Measurements from ENCODE around the gene SMIM35.

Gene SMIM35

GRCh38 chr11:118042796-118043195, 44.0 kb downstream of the SMIM35 start:
- Histone ChIP-seq H3K79me2 (ENCODE audit: low read length) (no peaks in the 10 kb centered on the region), H3K27me3 (ENCODE audit: low read depth, low read length) (no peaks in the 10 kb centered on the region), H4K20me1 (ENCODE audit: insufficient read depth, low read length) (no peaks in the 10 kb centered on the region), H3K9me3 (ENCODE audit: insufficient read depth, low read length) (no peaks in the 10 kb centered on the region), H3K4me3 (ENCODE audit: low read length) (no peak overlapping the region), H3K4me1 (ENCODE audit: low read length) (peaks cover 59% of the 10 kb centered on the region), H3K27ac (ENCODE audit: low read length) (peak overlapping the region; percentile 36), H3K9ac (ENCODE audit: low read length) (no peak overlapping the region), H2AFZ (ENCODE audit: low read depth, low read length) (peak overlapping the region; percentile 60), H3K36me3 (replicated peaks; ENCODE audit: low read depth, low read length) (no peaks in the 10 kb centered on the region), H3K4me2 (ENCODE audit: low read length) (no peak overlapping the region; the same call in 1 of the 2 replicates)
- TF ChIP-seq, protein P1, sequence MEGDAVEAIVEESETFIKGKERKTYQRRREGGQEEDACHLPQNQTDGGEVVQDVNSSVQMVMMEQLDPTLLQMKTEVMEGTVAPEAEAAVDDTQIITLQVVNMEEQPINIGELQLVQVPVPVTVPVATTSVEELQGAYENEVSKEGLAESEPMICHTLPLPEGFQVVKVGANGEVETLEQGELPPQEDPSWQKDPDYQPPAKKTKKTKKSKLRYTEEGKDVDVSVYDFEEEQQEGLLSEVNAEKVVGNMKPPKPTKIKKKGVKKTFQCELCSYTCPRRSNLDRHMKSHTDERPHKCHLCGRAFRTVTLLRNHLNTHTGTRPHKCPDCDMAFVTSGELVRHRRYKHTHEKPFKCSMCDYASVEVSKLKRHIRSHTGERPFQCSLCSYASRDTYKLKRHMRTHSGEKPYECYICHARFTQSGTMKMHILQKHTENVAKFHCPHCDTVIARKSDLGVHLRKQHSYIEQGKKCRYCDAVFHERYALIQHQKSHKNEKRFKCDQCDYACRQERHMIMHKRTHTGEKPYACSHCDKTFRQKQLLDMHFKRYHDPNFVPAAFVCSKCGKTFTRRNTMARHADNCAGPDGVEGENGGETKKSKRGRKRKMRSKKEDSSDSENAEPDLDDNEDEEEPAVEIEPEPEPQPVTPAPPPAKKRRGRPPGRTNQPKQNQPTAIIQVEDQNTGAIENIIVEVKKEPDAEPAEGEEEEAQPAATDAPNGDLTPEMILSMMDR (IDR thresholded peaks at IDR 0.05; ENCODE audit: low read depth, low read length): no peak
- TF ChIP-seq EZH2phosphoT487 (IDR thresholded peaks at IDR 0.05; ENCODE audit: low read depth): no peak

GRCh38 chr11:118042141-118042540, 44.6 kb downstream of the SMIM35 start:
- no peaks in the 10 kb centered on the region for H3K27me3 ChIP-seq (ENCODE audit: low read depth, low read length)
- no peak for TF ChIP-seq EZH2phosphoT487 (IDR thresholded peaks at IDR 0.05; ENCODE audit: low read depth)
- TF ChIP-seq, protein P1 (IDR thresholded peaks at IDR 0.05; ENCODE audit: low read depth, low read length): no peak
- no peaks in the 10 kb centered on the region for H3K79me2 ChIP-seq (ENCODE audit: low read length)
- H3K4me2 ChIP-seq (ENCODE audit: low read length): no peak overlapping the region
- H3K9me3 ChIP-seq (ENCODE audit: insufficient read depth, low read length): no peaks in the 10 kb centered on the region
- H3K27ac ChIP-seq (ENCODE audit: low read length): 0 out of 2 replicates have a peak overlapping the region, but pooled peaks have one; percentile 36
- H2AFZ ChIP-seq (ENCODE audit: low read depth, low read length): no peak overlapping the region
- H3K4me3 ChIP-seq (ENCODE audit: low read length): no peak overlapping the region
- no peak overlapping the region for H3K9ac ChIP-seq (ENCODE audit: low read length)
- no peaks in the 10 kb centered on the region for H3K36me3 ChIP-seq (replicated peaks; ENCODE audit: low read depth, low read length)
- peaks cover 52% of the 10 kb centered on the region for H3K4me1 ChIP-seq (ENCODE audit: low read length)
- H4K20me1 ChIP-seq (ENCODE audit: insufficient read depth, low read length): no peaks in the 10 kb centered on the region

DNA sequence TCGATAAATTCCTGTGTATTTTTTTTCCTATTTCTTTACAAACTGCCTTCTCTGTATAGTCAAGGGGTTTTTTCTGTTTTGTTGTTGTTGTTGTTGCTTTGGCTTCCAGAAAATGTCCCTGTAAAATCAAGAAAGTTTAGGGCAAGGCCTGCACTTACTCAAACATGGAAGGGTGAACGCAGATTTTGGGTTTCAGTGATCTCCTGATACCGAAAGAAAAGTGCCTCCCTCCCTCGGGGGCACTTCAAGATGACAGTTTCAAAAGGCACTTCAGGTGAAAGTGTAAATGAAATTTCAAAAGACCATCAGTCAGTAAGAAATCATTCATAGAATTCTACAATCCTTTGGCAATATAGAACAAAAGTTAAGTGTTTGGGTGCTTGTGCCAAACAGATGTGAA, 53.3 kb downstream of the SMIM35 start:
- H3K79me2 ChIP-seq (ENCODE audit: low read length): no peaks in the 10 kb centered on the region
- peak overlapping the region; percentile 49 for H3K4me2 ChIP-seq (ENCODE audit: low read length)
- peak overlapping the region; percentile 71 for H3K9ac ChIP-seq (ENCODE audit: low read length)
- no peak for TF ChIP-seq EZH2phosphoT487 (IDR thresholded peaks at IDR 0.05; ENCODE audit: low read depth)
- TF ChIP-seq, protein P1 (IDR thresholded peaks at IDR 0.05; ENCODE audit: low read depth, low read length): no peak
- peaks cover 72% of the 10 kb centered on the region for H3K4me1 ChIP-seq (ENCODE audit: low read length)
- no peaks in the 10 kb centered on the region for H3K9me3 ChIP-seq (ENCODE audit: insufficient read depth, low read length)
- no peak overlapping the region for H2AFZ ChIP-seq (ENCODE audit: low read depth, low read length)
- H4K20me1 ChIP-seq (ENCODE audit: insufficient read depth, low read length): no peaks in the 10 kb centered on the region
- H3K4me3 ChIP-seq (ENCODE audit: low read length): peak overlapping the region; percentile 10; the same call in 1 of the 2 replicates
- H3K27me3 ChIP-seq (ENCODE audit: low read depth, low read length): no peaks in the 10 kb centered on the region
- H3K27ac ChIP-seq (ENCODE audit: low read length): peak overlapping the region; percentile 95
- H3K36me3 ChIP-seq (replicated peaks; ENCODE audit: low read depth, low read length): peaks cover 2% of the 10 kb centered on the region

- no peak overlapping the region for H3K4me3 ChIP-seq (ENCODE audit: low read length)
- peak overlapping the region; percentile 22 for H3K4me2 ChIP-seq (ENCODE audit: low read length)
- H4K20me1 ChIP-seq (ENCODE audit: insufficient read depth, low read length): no peaks in the 10 kb centered on the region
- H3K9ac ChIP-seq (ENCODE audit: low read length): peak overlapping the region; percentile 20; the same call in 1 of the 2 replicates
- 0 out of 2 replicates have a peak, but pooled peaks cover 4% of the 10 kb centered on the region for H3K9me3 ChIP-seq (ENCODE audit: insufficient read depth, low read length)
- TF ChIP-seq, protein P1 (IDR thresholded peaks at IDR 0.05; ENCODE audit: low read depth, low read length): no peak
- TF ChIP-seq EZH2phosphoT487 (IDR thresholded peaks at IDR 0.05; ENCODE audit: low read depth): no peak
- no peaks in the 10 kb centered on the region for H3K79me2 ChIP-seq (ENCODE audit: low read length)
- H3K4me1 ChIP-seq (ENCODE audit: low read length): peaks cover 57% of the 10 kb centered on the region
- H3K27me3 ChIP-seq (ENCODE audit: low read depth, low read length): no peaks in the 10 kb centered on the region
- peaks cover 2% of the 10 kb centered on the region for H3K36me3 ChIP-seq (replicated peaks; ENCODE audit: low read depth, low read length)
- H3K27ac ChIP-seq (ENCODE audit: low read length): peak overlapping the region; percentile 58
- H2AFZ ChIP-seq (ENCODE audit: low read depth, low read length): no peak overlapping the region
Measured at GRCh38 chr11:118028626-118029025, 58.1 kb downstream of the SMIM35 start.
